ENCODE measurements around the gene ECPAS. TPM values are rescaled to one million over a fixed set of nuclear protein-coding genes. Genes with fewer than 3 reads are reported as not detected.

ECPAS gene
- total RNA-seq, 1 experiment from 2014 or later = 122 TPM

DNA sequence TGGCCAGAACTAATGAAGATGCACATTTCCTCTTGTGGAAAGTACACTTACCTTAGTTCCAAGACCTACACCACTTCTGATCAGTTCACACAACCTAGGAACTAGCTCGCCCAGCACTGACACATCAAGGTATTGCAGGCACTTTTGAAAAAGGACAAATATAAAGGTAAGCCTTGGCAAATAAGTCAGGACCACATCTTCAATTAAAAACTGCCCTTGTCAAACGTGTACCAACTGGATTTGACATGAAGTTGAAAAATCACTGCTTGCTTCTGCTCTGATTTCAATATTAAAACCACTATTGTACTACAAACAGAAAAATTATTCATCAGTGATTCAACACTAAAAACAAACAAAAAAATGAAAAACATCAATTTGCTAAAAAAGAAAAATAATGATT, 109.1 kb downstream of the ECPAS start:
- no peaks in the 10 kb centered on the region for H3K4me1 Mint-ChIP-seq
- no peaks in the 10 kb centered on the region for H3K27me3 Mint-ChIP-seq (ENCODE audit: low read depth)
- peaks cover 67% of the 10 kb centered on the region for H3K36me3 Mint-ChIP-seq
- ChIA-PET POLR2A (no interaction called here), CTCF (no interaction called here)
- H3K4me3 Mint-ChIP-seq = no peak overlapping the region
- no peak overlapping the region for H3K27ac Mint-ChIP-seq
- TF ChIP-seq TEAD4 (CRISPR knock-in tag; IDR thresholded peaks at IDR 0.05) = no peak
- TF ChIP-seq, protein P1, sequence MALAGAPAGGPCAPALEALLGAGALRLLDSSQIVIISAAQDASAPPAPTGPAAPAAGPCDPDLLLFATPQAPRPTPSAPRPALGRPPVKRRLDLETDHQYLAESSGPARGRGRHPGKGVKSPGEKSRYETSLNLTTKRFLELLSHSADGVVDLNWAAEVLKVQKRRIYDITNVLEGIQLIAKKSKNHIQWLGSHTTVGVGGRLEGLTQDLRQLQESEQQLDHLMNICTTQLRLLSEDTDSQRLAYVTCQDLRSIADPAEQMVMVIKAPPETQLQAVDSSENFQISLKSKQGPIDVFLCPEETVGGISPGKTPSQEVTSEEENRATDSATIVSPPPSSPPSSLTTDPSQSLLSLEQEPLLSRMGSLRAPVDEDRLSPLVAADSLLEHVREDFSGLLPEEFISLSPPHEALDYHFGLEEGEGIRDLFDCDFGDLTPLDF (CRISPR knock-in tag; IDR thresholded peaks at IDR 0.05) = no peak
- TF ChIP-seq, protein P2, sequence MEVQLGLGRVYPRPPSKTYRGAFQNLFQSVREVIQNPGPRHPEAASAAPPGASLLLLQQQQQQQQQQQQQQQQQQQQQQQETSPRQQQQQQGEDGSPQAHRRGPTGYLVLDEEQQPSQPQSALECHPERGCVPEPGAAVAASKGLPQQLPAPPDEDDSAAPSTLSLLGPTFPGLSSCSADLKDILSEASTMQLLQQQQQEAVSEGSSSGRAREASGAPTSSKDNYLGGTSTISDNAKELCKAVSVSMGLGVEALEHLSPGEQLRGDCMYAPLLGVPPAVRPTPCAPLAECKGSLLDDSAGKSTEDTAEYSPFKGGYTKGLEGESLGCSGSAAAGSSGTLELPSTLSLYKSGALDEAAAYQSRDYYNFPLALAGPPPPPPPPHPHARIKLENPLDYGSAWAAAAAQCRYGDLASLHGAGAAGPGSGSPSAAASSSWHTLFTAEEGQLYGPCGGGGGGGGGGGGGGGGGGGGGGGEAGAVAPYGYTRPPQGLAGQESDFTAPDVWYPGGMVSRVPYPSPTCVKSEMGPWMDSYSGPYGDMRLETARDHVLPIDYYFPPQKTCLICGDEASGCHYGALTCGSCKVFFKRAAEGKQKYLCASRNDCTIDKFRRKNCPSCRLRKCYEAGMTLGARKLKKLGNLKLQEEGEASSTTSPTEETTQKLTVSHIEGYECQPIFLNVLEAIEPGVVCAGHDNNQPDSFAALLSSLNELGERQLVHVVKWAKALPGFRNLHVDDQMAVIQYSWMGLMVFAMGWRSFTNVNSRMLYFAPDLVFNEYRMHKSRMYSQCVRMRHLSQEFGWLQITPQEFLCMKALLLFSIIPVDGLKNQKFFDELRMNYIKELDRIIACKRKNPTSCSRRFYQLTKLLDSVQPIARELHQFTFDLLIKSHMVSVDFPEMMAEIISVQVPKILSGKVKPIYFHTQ (CRISPR knock-in tag; IDR thresholded peaks at IDR 0.05) = no peak
- TF ChIP-seq JAZF1 (CRISPR knock-in tag; IDR thresholded peaks at IDR 0.05) = no peak
- no peak for TF ChIP-seq ATF1 (CRISPR knock-in tag; IDR thresholded peaks at IDR 0.05)
- no peak for TF ChIP-seq IRF2 (CRISPR knock-in tag; IDR thresholded peaks at IDR 0.05; ENCODE audit: borderline replicate concordance, low read depth)
- TF ChIP-seq, protein P3, sequence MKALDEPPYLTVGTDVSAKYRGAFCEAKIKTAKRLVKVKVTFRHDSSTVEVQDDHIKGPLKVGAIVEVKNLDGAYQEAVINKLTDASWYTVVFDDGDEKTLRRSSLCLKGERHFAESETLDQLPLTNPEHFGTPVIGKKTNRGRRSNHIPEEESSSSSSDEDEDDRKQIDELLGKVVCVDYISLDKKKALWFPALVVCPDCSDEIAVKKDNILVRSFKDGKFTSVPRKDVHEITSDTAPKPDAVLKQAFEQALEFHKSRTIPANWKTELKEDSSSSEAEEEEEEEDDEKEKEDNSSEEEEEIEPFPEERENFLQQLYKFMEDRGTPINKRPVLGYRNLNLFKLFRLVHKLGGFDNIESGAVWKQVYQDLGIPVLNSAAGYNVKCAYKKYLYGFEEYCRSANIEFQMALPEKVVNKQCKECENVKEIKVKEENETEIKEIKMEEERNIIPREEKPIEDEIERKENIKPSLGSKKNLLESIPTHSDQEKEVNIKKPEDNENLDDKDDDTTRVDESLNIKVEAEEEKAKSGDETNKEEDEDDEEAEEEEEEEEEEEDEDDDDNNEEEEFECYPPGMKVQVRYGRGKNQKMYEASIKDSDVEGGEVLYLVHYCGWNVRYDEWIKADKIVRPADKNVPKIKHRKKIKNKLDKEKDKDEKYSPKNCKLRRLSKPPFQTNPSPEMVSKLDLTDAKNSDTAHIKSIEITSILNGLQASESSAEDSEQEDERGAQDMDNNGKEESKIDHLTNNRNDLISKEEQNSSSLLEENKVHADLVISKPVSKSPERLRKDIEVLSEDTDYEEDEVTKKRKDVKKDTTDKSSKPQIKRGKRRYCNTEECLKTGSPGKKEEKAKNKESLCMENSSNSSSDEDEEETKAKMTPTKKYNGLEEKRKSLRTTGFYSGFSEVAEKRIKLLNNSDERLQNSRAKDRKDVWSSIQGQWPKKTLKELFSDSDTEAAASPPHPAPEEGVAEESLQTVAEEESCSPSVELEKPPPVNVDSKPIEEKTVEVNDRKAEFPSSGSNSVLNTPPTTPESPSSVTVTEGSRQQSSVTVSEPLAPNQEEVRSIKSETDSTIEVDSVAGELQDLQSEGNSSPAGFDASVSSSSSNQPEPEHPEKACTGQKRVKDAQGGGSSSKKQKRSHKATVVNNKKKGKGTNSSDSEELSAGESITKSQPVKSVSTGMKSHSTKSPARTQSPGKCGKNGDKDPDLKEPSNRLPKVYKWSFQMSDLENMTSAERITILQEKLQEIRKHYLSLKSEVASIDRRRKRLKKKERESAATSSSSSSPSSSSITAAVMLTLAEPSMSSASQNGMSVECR (CRISPR knock-in tag; IDR thresholded peaks at IDR 0.05; ENCODE audit: borderline replicate concordance) = no peak
- TF ChIP-seq FOXP1 (CRISPR knock-in tag; IDR thresholded peaks at IDR 0.05; ENCODE audit: borderline replicate concordance) = no peak
- TF ChIP-seq, protein P4, sequence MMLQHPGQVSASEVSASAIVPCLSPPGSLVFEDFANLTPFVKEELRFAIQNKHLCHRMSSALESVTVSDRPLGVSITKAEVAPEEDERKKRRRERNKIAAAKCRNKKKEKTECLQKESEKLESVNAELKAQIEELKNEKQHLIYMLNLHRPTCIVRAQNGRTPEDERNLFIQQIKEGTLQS (CRISPR knock-in tag; conservative IDR thresholded peaks at IDR 0.05) = no peak
- TF ChIP-seq, protein P5, sequence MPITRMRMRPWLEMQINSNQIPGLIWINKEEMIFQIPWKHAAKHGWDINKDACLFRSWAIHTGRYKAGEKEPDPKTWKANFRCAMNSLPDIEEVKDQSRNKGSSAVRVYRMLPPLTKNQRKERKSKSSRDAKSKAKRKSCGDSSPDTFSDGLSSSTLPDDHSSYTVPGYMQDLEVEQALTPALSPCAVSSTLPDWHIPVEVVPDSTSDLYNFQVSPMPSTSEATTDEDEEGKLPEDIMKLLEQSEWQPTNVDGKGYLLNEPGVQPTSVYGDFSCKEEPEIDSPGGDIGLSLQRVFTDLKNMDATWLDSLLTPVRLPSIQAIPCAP (CRISPR knock-in tag; IDR thresholded peaks at IDR 0.05) = no peak
- TF ChIP-seq, protein P6, sequence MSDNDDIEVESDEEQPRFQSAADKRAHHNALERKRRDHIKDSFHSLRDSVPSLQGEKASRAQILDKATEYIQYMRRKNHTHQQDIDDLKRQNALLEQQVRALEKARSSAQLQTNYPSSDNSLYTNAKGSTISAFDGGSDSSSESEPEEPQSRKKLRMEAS (CRISPR knock-in tag; IDR thresholded peaks at IDR 0.05) = no peak
- no peak for TF ChIP-seq TEAD1 (CRISPR knock-in tag; IDR thresholded peaks at IDR 0.05)
- no peak for TF ChIP-seq SP1 (CRISPR knock-in tag; conservative IDR thresholded peaks at IDR 0.05)
- no peak for TF ChIP-seq ZNF416 (CRISPR knock-in tag; IDR thresholded peaks at IDR 0.05)
- no peak for TF ChIP-seq ZNF423 (CRISPR knock-in tag; IDR thresholded peaks at IDR 0.05)
- no peak for TF ChIP-seq GRHL2 (CRISPR knock-in tag; IDR thresholded peaks at IDR 0.05; ENCODE audit: insufficient replicate concordance, severe bottlenecking)
- no peak for TF ChIP-seq MYBL2 (CRISPR knock-in tag; IDR thresholded peaks at IDR 0.05)
- ATAC-seq (no peak), DNase-seq (ENCODE audit: low spot score) (no peak)
- no peaks in the 10 kb centered on the region for H3K9me3 Mint-ChIP-seq

DNA sequence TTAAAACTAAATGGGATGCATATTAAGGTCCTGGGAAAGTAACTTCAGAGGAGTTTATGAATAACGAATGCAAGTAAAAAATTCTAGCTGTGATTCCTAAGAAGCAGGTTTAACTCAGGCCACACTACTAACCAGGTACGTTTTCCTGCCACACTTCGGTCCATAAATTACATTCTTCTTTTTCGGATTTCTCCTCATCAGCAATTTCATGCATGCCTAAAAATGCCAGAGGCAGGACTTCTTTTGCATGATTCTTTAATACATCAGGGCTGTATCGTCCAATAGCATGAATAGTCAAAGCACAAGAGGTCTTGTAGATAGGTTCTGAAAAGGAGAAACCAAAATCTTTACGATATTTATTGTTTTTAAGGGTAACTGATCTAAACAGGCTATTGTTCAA, 111.9 kb downstream of the ECPAS start:
- CTCF ChIA-PET = no interaction called here
- POLR2A ChIA-PET = no interaction called here
- no peak overlapping the region for H3K4me3 Mint-ChIP-seq
- TF ChIP-seq, protein P7, sequence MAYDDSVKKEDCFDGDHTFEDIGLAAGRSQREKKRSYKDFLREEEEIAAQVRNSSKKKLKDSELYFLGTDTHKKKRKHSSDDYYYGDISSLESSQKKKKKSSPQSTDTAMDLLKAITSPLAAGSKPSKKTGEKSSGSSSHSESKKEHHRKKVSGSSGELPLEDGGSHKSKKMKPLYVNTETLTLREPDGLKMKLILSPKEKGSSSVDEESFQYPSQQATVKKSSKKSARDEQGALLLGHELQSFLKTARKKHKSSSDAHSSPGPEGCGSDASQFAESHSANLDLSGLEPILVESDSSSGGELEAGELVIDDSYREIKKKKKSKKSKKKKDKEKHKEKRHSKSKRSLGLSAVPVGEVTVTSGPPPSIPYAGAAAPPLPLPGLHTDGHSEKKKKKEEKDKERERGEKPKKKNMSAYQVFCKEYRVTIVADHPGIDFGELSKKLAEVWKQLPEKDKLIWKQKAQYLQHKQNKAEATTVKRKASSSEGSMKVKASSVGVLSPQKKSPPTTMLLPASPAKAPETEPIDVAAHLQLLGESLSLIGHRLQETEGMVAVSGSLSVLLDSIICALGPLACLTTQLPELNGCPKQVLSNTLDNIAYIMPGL (CRISPR knock-in tag; IDR thresholded peaks at IDR 0.05) = no peak
- TF ChIP-seq, protein P8, sequence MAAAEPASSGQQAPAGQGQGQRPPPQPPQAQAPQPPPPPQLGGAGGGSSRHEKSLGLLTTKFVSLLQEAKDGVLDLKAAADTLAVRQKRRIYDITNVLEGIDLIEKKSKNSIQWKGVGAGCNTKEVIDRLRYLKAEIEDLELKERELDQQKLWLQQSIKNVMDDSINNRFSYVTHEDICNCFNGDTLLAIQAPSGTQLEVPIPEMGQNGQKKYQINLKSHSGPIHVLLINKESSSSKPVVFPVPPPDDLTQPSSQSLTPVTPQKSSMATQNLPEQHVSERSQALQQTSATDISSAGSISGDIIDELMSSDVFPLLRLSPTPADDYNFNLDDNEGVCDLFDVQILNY (CRISPR knock-in tag; IDR thresholded peaks at IDR 0.05) = no peak
- no peak for TF ChIP-seq ELF4 (CRISPR knock-in tag; IDR thresholded peaks at IDR 0.05; ENCODE audit: low read depth)
- TF ChIP-seq SOX15 (CRISPR knock-in tag; IDR thresholded peaks at IDR 0.05) = no peak
- TF ChIP-seq ZNF219 (CRISPR knock-in tag; IDR thresholded peaks at IDR 0.05; ENCODE audit: borderline replicate concordance) = no peak
- no peak for TF ChIP-seq RELA (CRISPR knock-in tag; IDR thresholded peaks at IDR 0.05; ENCODE audit: borderline replicate concordance)
- TF ChIP-seq TP53 (CRISPR knock-in tag; IDR thresholded peaks at IDR 0.05) = no peak

More for the DNA sequence above, 111.9 kb downstream of the ECPAS start:
- peaks cover 77% of the 10 kb centered on the region for H3K36me3 Mint-ChIP-seq
- no peaks in the 10 kb centered on the region for H3K27me3 Mint-ChIP-seq (ENCODE audit: low read depth)
- H3K27ac Mint-ChIP-seq = no peak overlapping the region
- ATAC-seq = no peak
- no peaks in the 10 kb centered on the region for H3K4me1 Mint-ChIP-seq
- H3K9me3 Mint-ChIP-seq = no peaks in the 10 kb centered on the region
- no peak for DNase-seq (ENCODE audit: low spot score)

All from WTC11 (cell line).